Activated CD4-positive, alpha-beta T cell treated with anti-CD3 and anti-CD28 coated beads, Interleukin-10, Interleukin-2, amounts not matched to agents 100 ng/mL and 50 ng/mL, durations not matched to agents 16 hours and 8 hours (primary cell): ENCODE data around the gene NQO2.
"Not testable (repeated sequence)": the region's sequence is repeated elsewhere in the genome, so short reads cannot be mapped to it uniquely, and the experiment has no call there.

ENCODE experiments used
- DNase-seq: peaks from one replicate; pipeline ENCODE4 v3.0.0-alpha.2; 2020

The NQO2 gene

GRCh38 chr6:3016473-3017280 is 17.0 kb downstream of the NQO2 start:
- no peak for DNase-seq

- no peak for DNase-seq
Measured at GRCh38 chr6:3017304-3017703, 17.6 kb downstream of the NQO2 start.

- DNase-seq: no peak
Measured at GRCh38 chr6:3019065-3019464, 19.4 kb downstream of the NQO2 start.

- DNase-seq: no peak
Measured at GRCh38 chr6:3019749-3020320, 20.1 kb downstream of the NQO2 start.

GRCh38 chr6:3020976-3021598 is 21.4 kb downstream of the NQO2 start:
- DNase-seq: not testable (repeated sequence)

- DNase-seq: peak; percentile 75
Measured at GRCh38 chr6:3022765-3023662, 23.3 kb downstream of the NQO2 start.

- peak; percentile 97 for DNase-seq
Measured at GRCh38 chr6:3023663-3024483, 24.2 kb downstream of the NQO2 start.

GRCh38 chr6:3026791-3027626 is 27.3 kb downstream of the NQO2 start:
- DNase-seq: peak; percentile 56

GRCh38 chr6:3028156-3028555 is 28.5 kb downstream of the NQO2 start:
- DNase-seq: not testable (repeated sequence)

- DNase-seq: no peak
Measured at GRCh38 chr6:3031857-3032640, 32.4 kb downstream of the NQO2 start.

GRCh38 chr6:3032986-3033385 is 33.3 kb downstream of the NQO2 start:
- no peak for DNase-seq

- no peak for DNase-seq
Measured at GRCh38 chr6:3033652-3034051, 34.0 kb downstream of the NQO2 start.

GRCh38 chr6:3035397-3035796 is 35.7 kb downstream of the NQO2 start:
- no peak for DNase-seq

GRCh38 chr6:3036861-3037637 is 37.4 kb downstream of the NQO2 start:
- DNase-seq: no peak

GRCh38 chr6:3037638-3038365 is 38.1 kb downstream of the NQO2 start:
- no peak for DNase-seq

GRCh38 chr6:3039384-3039783 is 39.7 kb downstream of the NQO2 start:
- no peak for DNase-seq

GRCh38 chr6:3041147-3041546 is 41.5 kb downstream of the NQO2 start:
- DNase-seq: no peak

GRCh38 chr6:3041606-3042005 is 41.9 kb downstream of the NQO2 start:
- DNase-seq: no peak

GRCh38 chr6:3045369-3045768 is 45.7 kb downstream of the NQO2 start:
- no peak for DNase-seq
